Measurements from ENCODE around the gene DCAF7. TPM values are rescaled to one million over a fixed set of nuclear protein-coding genes. Genes with fewer than 3 reads are reported as not detected.
A peak's percentile ranks its signal among the peaks of the same experiment; 100 is the strongest.

Gene DCAF7
- total and polyA plus RNA-seq, 8 donors: 83.7 to 106 (median 100) TPM

- no peak for DNase-seq
- H3K27ac ChIP-seq: peak overlapping the region in 1 of 2 donors; percentile 97
- H3K36me3 ChIP-seq: no peaks in the 10 kb centered on the region
- intact Hi-C loops (cut with DNase I): no loop called here
- ATAC-seq: no peak
- H3K9me3 ChIP-seq: no peaks in the 10 kb centered on the region
- peak overlapping the region; percentile 89 to 99 for H3K4me3 ChIP-seq
- no peaks in the 10 kb centered on the region for H3K27me3 ChIP-seq
- peaks cover 27 to 69% of the 10 kb centered on the region in 2 donors for H3K4me1 ChIP-seq
- TF ChIP-seq CTCF (IDR thresholded peaks at IDR 0.05): no peak
These were observed 1.9 kb downstream of the DCAF7 start for GRCh38 chr17:63552211-63552610.

GRCh38 chr17:63555500-63556156 is 5.4 kb downstream of the DCAF7 start:
- Histone ChIP-seq H3K36me3 (no peaks in the 10 kb centered on the region), H3K27me3 (no peaks in the 10 kb centered on the region), H3K27ac (no peak overlapping the region), H3K9me3 (no peaks in the 10 kb centered on the region), H3K4me1 (peaks cover 22 to 70% of the 10 kb centered on the region in 2 donors), H3K4me3 (no peak overlapping the region)
- peak; percentile 21 for ATAC-seq
- peak in 1 of 4 donors; percentile 21 for DNase-seq
- intact Hi-C loops (cut with DNase I): no loop called here
- no peak for TF ChIP-seq CTCF (IDR thresholded peaks at IDR 0.05)

GRCh38 chr17:63557416-63557815 is 7.1 kb downstream of the DCAF7 start:
- no peak overlapping the region for H3K4me3 ChIP-seq
- DNase-seq (no peak), ATAC-seq (no peak)
- no peaks in the 10 kb centered on the region for H3K27me3 ChIP-seq
- no peaks in the 10 kb centered on the region for H3K36me3 ChIP-seq
- no peak for TF ChIP-seq CTCF (IDR thresholded peaks at IDR 0.05)
- peaks cover 15 to 66% of the 10 kb centered on the region in 2 donors for H3K4me1 ChIP-seq
- no peaks in the 10 kb centered on the region for H3K9me3 ChIP-seq
- H3K27ac ChIP-seq: no peak overlapping the region
- intact Hi-C loops (cut with DNase I): no loop called here

- DNase-seq (no peak), ATAC-seq (no peak)
- intact Hi-C loops (cut with DNase I): no loop called here
- Histone ChIP-seq H3K4me3 (no peak overlapping the region), H3K9me3 (no peaks in the 10 kb centered on the region), H3K27ac (no peak overlapping the region), H3K36me3 (no peaks in the 10 kb centered on the region), H3K4me1 (peaks cover 9 to 56% of the 10 kb centered on the region in 2 donors), H3K27me3 (no peaks in the 10 kb centered on the region)
- TF ChIP-seq CTCF (IDR thresholded peaks at IDR 0.05): no peak
These were observed 8.2 kb downstream of the DCAF7 start for GRCh38 chr17:63558441-63558840.

GRCh38 chr17:63561819-63562218 is 11.5 kb downstream of the DCAF7 start:
- Histone ChIP-seq H3K27ac (no peak overlapping the region), H3K9me3 (no peaks in the 10 kb centered on the region), H3K36me3 (no peaks in the 10 kb centered on the region), H3K27me3 (no peaks in the 10 kb centered on the region), H3K4me3 (no peak overlapping the region), H3K4me1 (peaks cover 0 to 25% of the 10 kb centered on the region in 2 donors)
- TF ChIP-seq CTCF (IDR thresholded peaks at IDR 0.05): no peak
- ATAC-seq: no peak
- no peak for DNase-seq
- intact Hi-C loops (cut with DNase I): no loop called here

Measured in left lung (tissue), 10 donors.